Suprapubic skin (tissue), 3 donors: ENCODE data around the gene NACC2.

Source experiments
- CTCF ChIP-seq, 2 donors: fragments of 200-600 bp in 1 of 2; fragments of 450-650 bp in 1 of 2; sonication (generic) in 1 of 2; IDR thresholded peaks; one replicate each; pipeline ENCODE4 v1.5.1; 2016 to 2019; ENCODE audit warnings: antibody characterized with exemption in 2 of 2, mild to moderate bottlenecking in 1 of 2, moderate library complexity in 1 of 2
- POLR2AphosphoS5 ChIP-seq, 3 donors: sonication (generic); formaldehyde crosslinking; IDR thresholded peaks; one replicate each; pipeline ENCODE4 v1.6.1; 2017; ENCODE audit warnings: antibody characterized with exemption in 3 of 3

GRCh38 chr9:136092353-136092650, 2.8 kb downstream of the NACC2 start:
- TF ChIP-seq CTCF (IDR thresholded peaks at IDR 0.05) (no peak), POLR2AphosphoS5 (IDR thresholded peaks at IDR 0.05) (no peak)
